ENCODE results near the gene NUDT14.

Gene NUDT14

DNA sequence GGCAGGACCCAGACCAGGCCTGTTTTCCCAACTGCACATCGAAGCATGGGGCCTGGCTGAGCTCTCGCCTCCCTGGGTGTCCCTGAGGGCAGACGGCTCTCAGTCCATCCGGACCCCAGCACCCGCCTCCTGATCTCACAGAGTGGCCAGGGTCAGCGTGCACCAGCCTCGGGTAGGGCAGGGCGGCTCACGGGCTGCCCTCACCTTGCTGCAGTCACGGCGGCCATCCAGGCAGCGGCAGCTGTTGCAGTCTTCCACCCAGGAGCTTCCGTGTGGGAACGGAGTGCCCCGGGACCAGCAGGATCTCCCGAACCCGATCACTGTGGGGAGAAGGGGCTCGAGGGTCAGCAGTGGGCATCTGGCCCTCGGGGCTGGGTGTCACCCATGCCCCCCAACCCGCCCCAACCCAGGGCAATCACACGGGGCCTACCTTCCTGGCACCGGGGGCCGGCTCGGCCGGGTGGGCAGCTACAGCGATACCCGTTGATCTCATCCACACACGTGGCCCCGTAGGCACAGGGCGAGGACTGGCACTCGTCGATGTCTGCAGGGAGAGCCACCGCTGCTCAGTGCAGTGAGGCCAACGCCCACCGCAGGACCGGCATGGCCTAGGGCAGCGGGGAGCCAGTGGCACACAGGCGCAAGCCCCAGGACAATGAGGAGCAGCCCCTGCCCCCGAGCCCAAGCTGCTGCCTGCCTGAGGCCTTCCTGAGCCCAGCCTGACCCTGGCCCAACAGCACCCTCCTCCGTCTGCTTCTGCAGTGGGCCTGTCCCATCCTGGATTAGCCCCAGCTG is 34.7 kb downstream of the NUDT14 start:
- no peak for DNase-seq (ENCODE audit: low spot score)

GRCh38 chr14:105145381-105146180 is 35.5 kb downstream of the NUDT14 start:
- no peak for DNase-seq (ENCODE audit: low spot score)

GRCh38 chr14:105144666-105145380 is 36.3 kb downstream of the NUDT14 start:
- DNase-seq (ENCODE audit: low spot score) = no peak

GRCh38 chr14:105144026-105144665 is 37.0 kb downstream of the NUDT14 start:
- no peak for DNase-seq (ENCODE audit: low spot score)

- DNase-seq (ENCODE audit: low spot score) = no peak
Observed at GRCh38 chr14:105143451-105144025, 37.6 kb downstream of the NUDT14 start.

DNA sequence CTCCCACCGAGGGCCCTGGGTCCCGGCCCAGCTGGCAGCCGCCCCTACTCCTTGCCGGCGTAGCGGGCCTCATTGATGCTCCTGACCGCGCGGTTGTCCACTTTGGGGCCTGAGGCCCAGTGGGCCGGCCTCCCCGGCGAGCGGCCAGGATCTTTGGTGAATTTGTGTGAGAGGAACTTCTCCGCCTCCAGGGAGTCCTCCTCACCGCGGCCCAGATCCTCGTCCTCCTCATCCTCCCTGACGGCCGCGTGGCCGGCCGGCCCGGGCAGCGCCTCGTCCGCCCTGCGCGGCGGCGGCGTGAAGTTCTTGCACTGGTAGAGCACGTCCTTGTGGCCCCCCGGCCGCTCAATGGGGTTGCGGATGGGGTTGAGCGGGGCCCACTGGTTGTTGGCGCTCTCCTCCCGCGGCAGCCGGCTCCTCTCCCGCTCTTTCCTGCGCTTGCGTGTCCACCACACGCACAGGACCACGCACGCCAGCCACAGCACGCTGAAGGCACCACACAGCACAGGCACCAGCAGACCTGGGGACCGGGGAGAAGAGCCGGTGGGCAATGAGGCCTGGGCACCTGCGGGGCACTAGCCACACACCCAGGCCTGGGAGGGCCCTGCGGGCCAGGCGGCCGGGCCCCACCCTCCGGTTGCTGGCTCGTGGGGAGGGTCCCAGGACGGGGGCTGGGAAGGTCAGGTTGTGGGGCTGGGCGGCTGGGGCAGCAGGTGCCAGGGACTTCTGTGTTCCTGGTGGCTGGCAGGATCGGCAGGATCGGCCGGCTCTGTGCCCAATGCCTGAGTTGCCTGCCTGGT is 38.3 kb downstream of the NUDT14 start:
- no peak for DNase-seq (ENCODE audit: low spot score)

GRCh38 chr14:105141486-105142281 is 39.4 kb downstream of the NUDT14 start:
- DNase-seq (ENCODE audit: low spot score) = no peak

DNA sequence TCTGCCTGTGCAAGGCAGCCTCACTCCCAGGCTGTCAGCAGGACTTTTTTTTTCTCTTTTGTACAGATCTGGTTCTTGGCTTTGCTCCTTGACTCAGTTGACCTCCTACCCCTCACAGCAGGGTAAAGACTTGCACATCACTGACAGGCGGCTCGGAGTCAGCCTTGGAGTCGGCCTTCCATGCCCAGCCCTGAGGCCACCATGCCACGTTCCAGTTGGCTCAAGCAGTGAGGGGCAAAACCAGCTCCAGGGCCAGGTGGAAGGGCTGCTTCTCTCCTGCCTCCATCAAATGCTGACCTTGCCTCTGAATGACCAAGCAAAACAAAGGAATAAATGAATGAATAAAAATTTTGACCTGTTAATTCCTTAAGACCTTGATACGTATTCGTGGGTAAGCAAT is 40.1 kb downstream of the NUDT14 start:
- no peak for DNase-seq (ENCODE audit: low spot score)

DNA sequence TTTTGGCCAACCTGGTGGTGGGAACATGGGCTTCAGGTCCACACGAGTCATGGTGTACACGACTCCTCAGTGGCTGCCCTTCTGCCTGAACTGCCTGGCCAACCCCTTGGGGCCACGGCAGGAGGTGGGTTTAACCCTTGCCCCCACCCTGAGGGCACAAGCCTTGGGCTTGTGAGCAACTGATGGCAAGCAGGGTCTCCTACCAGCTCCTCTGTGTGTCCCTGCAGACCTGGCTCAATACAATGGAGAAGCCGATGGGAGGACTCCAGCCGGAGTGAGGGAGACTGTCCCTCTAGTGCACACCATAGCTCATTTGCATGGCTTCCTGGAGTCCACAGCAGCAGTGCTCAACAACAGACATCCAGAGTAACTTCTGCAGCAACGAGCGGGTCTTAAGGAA is 40.5 kb downstream of the NUDT14 start:
- DNase-seq (ENCODE audit: low spot score) = no peak

DNA sequence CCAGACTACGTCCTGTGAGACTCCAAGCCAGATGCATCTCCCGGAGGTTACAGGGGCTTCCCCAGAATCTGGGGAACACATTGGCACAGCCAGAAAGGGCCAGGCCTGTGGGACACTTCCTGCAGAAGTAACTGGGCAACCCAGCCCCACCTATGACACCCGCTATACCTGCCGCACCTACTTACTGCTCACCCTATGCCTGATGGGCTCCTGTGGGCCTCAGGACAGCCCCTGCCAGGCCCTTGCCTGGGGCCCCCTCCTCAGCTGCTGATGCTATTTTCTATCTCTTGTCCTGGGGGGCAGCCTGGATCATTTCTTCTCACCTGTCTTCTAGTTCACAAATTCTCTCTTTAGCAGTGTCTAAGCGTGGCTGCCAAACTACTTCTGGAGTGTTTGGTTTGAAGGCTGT is 41.3 kb downstream of the NUDT14 start:
- DNase-seq (ENCODE audit: low spot score) = no peak

GRCh38 chr14:105139212-105139825 is 41.8 kb downstream of the NUDT14 start:
- DNase-seq (ENCODE audit: low spot score) = no peak

GRCh38 chr14:105138551-105139111 is 42.5 kb downstream of the NUDT14 start:
- DNase-seq (ENCODE audit: low spot score) = no peak

GRCh38 chr14:105138021-105138541 is 43.0 kb downstream of the NUDT14 start:
- no peak for DNase-seq (ENCODE audit: low spot score)

DNA sequence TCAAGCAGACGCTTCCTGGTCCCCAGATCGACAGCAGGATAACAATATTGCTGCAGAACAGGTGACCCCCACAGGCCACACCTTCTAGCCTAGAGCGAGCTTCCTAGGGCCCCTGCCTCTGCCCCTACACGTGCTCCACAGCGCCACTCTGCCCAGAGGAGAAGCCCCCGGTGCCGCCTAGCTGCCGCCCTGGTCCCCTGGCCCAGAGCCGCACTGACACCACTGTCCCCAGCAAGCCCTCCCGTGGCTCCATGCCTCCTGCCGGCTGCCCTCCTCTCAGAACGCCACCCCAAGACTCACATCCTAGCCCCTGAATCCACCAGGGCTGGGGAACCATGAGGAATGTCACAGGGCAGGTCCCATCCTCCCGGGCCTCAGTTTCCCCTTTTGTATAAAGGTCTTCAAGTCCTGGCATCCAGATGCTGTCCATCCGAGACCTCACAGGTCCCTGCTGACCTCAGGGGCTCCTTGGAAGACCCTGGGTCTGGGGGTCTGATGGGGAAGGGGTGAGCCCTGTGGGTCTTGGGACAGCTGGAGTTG is 43.6 kb downstream of the NUDT14 start:
- no peak for DNase-seq (ENCODE audit: low spot score)

DNA sequence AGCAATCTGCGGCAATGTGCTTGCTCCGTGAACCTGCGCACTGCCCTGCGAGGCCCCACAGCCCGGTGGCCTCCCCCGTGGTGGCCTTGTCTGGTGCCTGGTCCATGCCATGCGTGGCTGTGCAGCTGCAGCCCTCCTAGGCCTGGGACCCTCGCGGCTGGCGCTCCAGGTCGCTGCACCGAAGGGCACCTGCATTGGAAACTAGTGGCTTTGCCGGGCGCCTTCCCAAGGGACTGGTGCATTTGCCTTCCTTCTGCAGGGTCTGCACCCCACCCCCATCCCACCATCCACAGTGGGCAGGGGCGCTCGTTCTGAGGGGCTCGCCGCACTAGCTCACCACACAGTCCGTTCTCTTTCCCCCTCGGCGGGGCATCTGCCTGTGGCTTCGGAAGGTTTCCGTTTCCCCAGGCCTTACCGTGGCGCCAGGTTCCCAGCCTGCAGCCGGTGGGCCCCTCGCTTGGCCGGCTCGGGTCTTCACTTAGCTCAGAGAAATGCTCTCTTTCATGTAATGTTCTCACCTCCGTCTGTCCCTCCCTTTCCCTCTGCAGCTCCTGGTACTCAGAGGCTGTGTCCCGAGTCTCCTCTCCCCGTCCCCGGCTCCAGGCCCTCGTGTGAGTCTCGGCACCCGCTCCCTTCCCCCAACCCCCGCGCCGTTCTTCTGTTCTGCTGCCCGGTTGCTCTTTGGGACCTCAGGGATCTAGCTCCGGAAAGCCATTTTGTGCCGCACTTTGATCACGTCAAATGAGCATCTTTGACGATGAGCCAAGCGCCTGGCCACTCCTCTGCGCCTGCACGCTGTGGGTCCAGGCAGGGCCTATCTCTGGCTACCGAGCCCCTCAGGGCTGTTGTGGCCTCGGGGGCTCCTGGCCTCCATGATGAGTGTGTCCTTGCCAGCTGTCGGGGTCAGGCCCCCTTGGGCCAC is 44.5 kb downstream of the NUDT14 start:
- no peak for DNase-seq (ENCODE audit: low spot score)

- no peak for DNase-seq (ENCODE audit: low spot score)
Observed at GRCh38 chr14:105135700-105136395, 45.3 kb downstream of the NUDT14 start.
